AG09309 (cell line): ENCODE data around the gene RNF10.

Source experiments
- DNase-seq: peaks from one replicate; pipeline ENCODE4 v3.0.0-alpha.2; 2010; ENCODE audit warnings: low read depth
- H3K4me3 ChIP-seq: 2 replicates; pipeline ENCODE4 v1.5.1; 2011; ENCODE audit warnings: mild to moderate bottlenecking, low read depth, low read length, moderate library complexity; ENCODE audit not compliant: control insufficient read depth
- CTCF ChIP-seq: IDR thresholded peaks from 2 replicates; pipeline ENCODE4 v1.5.1; 2011; ENCODE audit warnings: mild to moderate bottlenecking, low read depth, low read length, inconsistent platforms; ENCODE audit not compliant: insufficient read depth, control insufficient read depth; ENCODE audit errors: missing control alignments

RNF10 gene

GRCh38 chr12:120495186-120495730 lies 38.9 kb upstream of the RNF10 start:
- H3K4me3 ChIP-seq = peak overlapping the region; percentile 97
- no peak for TF ChIP-seq CTCF
- DNase-seq = no peak

- peak; percentile 79 for DNase-seq
- no peak for TF ChIP-seq CTCF
- H3K4me3 ChIP-seq = peak within 1 kb of the TSS; percentile 97
Measured at GRCh38 chr12:120495731-120496412, 38.3 kb upstream of the RNF10 start, which contains the start of gene DYNLL1. DYNLL1 (plus strand) TSS chr12:120496113; CDS start chr12:120496422, 309 bp downstream.

GRCh38 chr12:120496413-120497340 lies 37.5 kb upstream of the RNF10 start:
- no peak for TF ChIP-seq CTCF
- no peak for DNase-seq
- peak overlapping the region; percentile 97 for H3K4me3 ChIP-seq

- DNase-seq = no peak
- TF ChIP-seq CTCF = no peak
- H3K4me3 ChIP-seq = peak overlapping the region; percentile 97
Measured at GRCh38 chr12:120497524-120498150, 36.5 kb upstream of the RNF10 start.

GRCh38 chr12:120498870-120499515 lies 35.2 kb upstream of the RNF10 start:
- no peak for TF ChIP-seq CTCF
- no peak overlapping the region for H3K4me3 ChIP-seq
- DNase-seq = no peak

GRCh38 chr12:120500581-120500980 lies 33.6 kb upstream of the RNF10 start:
- DNase-seq = no peak
- no peak for TF ChIP-seq CTCF
- no peak overlapping the region for H3K4me3 ChIP-seq
